ENCODE data around the gene SH2D2A.

The SH2D2A gene

GRCh38 chr1:156802421-156802935, 14.2 kb downstream of the SH2D2A start:
- DNase-seq: no peak

- no peak for DNase-seq
These were observed 15.1 kb downstream of the SH2D2A start for GRCh38 chr1:156801409-156802121.

DNA sequence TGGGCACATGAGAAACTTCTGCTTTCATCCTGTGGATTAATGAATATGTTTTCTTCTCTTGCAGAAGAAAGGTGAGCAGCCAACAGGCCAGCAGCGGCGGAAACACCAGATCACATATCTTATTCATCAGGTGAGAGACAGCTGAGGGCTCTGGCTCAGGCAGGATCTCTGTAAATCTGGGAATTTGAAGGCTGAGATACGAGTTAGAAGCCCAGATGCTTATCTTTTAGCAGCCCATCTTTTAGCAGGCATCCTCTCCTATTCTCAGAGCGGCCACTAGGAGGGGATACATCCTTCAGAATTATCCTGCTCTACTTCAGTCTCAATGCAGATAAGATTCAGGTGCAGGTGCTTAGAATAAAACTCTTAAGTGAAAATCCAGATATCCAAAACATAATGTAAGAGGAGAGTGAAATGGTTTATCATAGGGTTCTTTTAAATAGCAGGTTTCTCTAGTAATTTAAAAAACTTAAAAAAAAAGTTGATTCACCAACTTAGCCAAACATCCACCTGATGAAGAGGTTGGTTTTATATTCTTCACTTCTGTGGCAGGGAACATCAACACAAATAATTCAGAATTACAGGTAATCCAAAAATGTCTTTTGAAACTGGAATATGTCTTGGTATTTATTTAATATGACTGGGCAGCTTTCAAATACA, 19.3 kb downstream of the SH2D2A start:
- peak; percentile 80 for DNase-seq

DNA sequence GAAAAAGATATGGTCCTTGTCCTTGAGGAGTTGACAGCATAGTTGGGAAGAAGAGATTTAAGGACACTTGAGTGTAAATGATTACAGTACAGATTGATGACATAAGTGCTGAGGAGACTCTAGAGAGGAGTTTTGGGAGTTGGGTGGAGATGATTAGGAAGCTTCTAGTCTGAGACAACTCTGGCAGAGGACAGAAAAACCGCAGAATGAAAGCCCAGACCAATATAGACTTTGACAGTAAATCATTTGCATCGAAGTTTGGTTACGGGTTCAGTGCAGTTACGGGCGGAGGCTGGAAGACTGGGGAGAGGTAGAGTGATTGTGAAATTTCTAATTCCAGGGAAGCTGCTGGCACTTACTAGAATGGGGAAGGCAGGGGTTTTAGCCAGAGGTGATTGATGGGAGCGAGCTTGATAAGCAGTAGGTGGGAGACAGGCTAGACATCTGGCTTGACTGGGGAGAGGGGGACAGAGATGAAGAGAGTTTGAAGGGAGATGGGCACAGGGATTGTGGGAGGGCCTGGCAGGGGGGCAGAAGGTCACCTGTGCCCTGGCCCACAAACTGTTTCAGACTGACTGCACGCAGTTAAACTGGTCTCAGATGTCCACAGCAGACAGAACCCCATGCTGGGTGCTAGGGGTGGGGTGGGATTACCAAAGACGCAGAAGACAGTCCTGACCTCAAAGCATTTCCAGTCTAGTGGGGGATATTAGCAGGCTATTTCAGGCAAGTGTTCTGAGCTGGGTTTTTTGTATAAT, 20.1 kb downstream of the SH2D2A start:
- DNase-seq: no peak

DNA sequence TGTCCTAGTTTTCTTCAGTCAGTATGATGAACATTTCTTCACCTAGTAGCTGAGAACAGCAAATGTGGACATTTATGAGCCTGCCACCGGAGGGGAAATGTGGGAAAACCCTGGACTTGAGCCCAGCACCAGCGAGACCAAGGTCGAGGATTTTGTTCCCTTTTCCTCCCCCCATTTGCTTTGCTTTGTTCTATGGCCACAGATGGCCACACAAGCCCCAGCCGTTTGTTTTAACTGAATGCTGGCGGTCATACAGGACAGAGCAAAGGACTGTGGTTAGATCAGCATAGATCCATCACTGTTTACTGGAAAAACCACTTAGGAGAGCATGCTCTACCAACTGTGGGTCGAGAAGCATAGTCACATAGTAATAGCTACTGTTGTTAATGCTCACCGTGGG, 20.9 kb downstream of the SH2D2A start:
- DNase-seq: no peak

DNA sequence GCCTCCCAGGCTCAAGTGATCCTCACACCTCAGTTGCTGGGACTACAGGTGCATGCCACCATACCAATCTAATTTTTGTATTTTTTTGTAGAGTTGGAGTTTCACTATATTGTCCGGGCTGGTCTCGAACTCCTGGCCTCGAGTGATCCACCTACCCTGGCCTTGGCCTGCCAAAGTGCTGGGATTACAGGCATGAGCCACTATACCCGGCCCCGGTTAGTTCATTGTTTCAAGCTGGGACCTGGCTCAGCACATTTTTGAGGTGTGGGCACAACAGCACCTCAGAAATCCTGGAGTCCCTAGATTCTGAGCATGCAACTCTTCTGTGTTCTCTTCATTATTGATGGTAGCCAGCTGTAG, 21.3 kb downstream of the SH2D2A start:
- no peak for DNase-seq

DNA sequence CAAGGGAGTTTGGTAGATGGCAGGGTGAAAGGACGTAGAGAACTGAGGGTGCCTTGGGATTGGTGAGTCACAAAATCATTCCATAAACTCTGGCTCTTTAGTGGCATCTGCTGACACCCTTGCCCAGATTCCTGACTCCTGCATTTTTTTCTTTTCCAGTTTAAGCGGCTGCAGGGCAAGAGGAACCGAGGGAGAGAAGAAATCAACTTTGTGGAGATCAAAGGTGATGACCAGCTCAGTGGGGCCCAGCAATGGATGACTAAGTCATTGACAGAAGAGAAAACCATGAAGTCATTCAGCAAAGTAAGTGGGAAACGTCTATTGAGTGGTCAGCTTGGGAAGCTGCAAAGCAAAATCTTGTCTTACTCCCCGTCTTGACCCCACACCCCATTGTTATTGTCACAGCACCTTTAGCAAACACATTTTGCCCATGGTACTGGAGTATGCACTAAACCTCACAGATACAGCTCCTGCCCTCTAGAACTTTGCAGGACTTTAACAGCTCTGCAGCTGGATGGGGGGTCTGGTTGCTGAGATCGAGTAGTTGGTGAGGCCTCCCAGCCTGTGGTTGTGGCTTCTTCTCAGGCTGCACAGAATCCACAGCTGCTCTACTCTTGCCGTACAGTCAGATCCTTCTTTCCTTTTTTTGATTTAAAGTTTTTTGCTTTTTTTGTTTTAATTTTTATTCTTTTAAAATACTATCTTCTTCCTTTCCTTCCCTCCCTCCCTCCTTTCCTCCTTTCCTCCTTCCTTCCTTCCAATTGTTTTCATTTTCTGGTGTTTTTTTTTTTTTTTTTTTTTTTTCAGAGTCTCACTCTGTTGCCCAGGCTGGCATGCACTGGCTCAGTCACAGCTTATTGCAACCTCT, 21.9 kb downstream of the SH2D2A start:
- DNase-seq: no peak

DNA sequence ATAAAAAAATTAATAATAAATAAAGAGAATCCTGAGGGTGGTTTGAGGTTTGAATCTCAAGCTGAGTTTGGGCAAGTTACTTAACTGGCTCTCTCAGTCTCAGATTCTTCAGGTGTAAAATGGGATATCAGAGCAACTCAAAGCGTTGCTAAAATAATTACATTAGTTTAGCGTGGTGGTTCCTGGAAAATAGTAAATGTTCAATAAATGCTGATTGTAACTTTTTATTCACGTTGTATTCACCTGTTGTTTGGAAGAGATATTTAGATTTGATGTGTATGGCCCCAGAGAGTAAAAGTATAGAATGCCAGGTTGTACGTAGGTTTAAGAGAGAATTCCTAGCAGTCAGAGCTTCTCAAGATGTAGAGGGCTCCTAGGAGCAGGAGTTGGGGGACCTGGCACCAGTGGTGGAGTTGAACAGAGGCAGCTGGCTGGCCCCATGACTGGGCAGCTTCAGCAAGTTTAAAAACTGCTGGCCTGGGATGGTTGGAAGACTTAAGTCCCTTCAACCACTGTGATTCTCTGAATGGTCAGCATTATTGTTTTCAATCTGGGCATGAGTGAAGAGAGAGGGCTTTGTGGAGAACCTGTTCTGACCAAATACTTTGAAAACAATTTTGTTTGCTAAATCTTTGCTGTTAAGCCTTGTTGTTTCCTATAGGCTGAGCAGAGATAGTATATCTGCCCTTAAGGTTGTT, 26.9 kb downstream of the SH2D2A start:
- no peak for DNase-seq

DNA sequence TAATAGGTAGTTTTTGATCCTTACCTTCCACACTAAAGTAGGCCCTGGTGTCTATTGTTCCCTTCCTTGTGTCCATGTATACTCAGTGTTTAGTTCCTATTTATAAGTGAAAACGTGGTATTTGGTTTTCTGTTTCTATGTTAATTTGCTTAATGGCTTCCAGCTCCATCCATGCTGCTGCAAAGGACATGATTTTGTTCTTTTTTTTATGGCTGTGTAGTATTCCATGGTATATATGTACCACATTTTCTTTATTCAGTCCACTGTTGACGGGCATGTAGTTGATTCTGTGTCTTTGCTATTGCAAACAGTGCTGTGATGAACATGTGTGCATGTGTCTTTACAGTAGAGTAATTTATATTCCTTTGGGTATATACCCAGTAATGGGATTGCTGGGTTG, 28.5 kb downstream of the SH2D2A start:
- DNase-seq: no peak

GRCh38 chr1:156786640-156787039, 30.0 kb downstream of the SH2D2A start:
- DNase-seq: no peak

DNA sequence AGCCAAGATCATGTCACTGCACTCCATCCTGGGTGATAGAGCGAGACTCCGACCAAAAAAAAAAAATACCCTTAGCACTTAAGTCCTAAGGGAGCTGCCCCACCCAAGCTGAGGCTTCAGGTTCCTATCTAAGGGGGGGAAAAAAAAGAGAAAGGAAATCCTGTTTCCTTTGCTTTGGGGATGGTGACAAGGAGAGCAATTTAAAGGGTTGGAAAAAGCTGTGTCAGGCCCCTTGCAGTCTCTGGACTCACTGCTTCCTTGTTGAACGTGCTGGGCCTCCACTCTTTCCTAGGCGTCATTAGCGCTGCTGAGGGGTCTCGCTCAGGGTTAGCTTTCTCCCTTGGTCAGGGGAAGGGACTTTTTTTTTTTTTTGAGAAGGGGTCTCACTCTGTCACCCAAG, 31.2 kb downstream of the SH2D2A start:
- no peak for DNase-seq

GRCh38 chr1:156781585-156782186, 35.0 kb downstream of the SH2D2A start:
- DNase-seq: no peak

DNA sequence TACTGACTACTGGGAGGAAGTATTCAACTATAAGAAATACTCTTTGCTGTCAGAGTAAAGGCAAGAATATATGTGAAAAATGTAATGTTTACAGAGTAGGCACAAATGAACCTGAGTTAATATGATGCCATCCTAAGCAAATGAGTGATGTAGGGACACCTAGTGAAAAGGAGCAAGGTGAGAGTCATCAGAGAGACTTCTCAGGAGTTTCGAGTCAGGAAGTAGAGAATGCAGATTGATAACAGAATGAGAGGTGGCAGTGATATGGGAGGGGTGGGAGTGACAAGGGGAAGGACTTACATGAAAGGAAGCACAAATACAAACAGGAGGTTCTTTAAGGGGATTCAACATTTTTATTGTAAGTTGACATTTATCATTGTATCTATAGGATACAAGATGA, 39.1 kb downstream of the SH2D2A start:
- DNase-seq: no peak

GRCh38 chr1:156776942-156777341, 39.7 kb downstream of the SH2D2A start:
- DNase-seq: no peak

DNA sequence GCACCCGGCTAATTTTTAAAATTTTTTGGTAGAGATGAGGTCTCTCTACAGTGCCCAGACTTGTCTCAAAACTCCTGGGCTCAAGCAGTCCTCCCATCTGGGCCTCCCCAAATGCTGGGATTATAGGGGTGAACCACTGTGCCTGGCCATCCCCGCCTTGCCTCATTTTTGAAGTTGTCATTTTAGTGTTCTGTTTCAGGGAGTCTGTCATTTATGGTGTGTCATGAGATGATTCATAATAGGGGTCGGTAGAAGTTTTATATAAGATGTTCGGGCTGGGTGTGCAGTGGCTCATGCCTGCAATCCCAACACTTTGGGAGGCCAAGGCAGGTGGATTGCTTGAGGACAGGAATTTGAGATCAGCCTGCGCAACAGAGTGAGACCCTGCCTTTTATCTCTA, 40.8 kb downstream of the SH2D2A start:
- no peak for DNase-seq

DNA sequence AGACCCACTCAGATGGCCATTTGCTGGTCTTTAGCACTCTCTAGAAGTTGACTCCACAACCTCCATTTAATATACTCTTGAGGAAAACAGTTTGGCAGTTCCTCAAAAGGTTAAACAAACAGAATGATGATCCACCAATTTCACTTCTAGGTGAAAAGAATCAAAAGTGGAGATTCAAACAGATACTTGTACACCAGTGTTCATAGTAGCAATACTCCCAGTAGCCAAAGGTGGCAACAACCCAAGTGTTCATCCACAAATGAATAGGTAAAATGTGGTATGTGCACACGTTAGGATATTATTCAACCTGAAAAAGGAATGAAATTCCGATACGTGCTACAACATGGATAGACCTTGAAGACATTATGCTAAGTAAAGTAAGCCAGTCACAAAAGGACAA, 43.0 kb downstream of the SH2D2A start:
- no peak for DNase-seq

GRCh38 chr1:156772728-156773497, 43.7 kb downstream of the SH2D2A start:
- DNase-seq: no peak

DNA sequence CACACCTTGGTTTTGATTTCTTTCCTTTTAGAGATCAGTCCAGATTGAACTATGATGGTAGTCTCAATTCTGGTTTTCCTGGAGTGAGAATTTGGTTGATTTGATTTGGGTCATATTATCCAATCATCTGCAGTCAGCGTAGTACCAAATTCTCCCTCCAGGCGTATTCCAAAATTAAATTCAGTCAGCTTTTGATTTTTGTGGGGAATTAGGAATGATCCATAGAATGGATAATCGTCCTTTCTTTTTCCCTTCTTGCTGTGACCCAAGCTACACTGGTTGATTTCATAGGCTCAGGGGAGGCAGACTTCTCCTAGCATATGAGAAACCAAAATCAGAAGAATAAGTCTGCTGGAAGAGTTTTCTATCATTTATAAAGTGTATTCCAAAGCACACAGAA, 44.4 kb downstream of the SH2D2A start:
- DNase-seq: no peak

DNA sequence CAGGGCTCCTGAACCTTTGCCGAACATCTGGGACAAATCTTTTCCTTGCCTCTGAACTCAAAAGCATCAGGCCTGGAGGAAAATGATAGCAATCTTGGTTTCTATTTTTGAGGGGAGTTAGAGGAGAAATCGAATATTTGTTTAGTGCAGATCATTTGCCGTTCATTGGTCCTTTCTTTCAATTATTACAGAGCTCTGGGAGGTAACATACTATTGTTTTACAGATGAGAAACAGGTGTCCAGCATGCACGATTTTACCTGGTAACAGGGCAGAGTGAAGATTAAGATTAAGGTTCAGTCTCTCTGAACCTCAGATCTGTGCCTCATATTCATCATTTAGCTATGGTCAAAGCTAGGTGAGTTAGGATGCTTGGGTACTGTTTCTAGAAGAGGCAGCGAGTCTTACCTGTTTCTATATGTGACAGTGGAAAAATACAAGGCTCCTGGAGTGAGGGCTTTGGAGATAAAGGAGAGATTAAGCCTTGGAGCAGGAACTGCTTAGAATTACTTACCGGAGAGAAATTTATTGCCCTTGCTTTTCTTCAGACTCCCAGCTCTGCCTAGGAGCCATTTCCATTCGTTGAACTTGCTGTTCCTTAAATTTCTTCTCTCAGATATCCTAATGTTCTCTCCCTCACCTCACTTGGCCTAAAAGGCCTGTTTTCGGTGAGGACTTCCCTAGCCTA, 47.9 kb downstream of the SH2D2A start:
- no peak for DNase-seq

GRCh38 chr1:156767879-156768604, 48.6 kb downstream of the SH2D2A start:
- DNase-seq: peak; percentile 28
